Kidney glomerular epithelial cell (primary cell): ENCODE measurements around the gene LTBR.

Experiments used
- DNase-seq: peaks from one replicate; lab custom pipeline; 2025; lab: John Stamatoyannopoulos, UW

Gene LTBR

GRCh38 chr12:6384499-6385436 lies 806 bp downstream of the LTBR start:
- DNase-seq: no peak

GRCh38 chr12:6386038-6386437 lies 2.1 kb downstream of the LTBR start:
- DNase-seq: no peak

GRCh38 chr12:6386491-6386890 lies 2.5 kb downstream of the LTBR start:
- DNase-seq: no peak

GRCh38 chr12:6387541-6387940 lies 3.6 kb downstream of the LTBR start:
- DNase-seq: no peak

GRCh38 chr12:6390084-6390799 lies 6.3 kb downstream of the LTBR start:
- DNase-seq: no peak

- DNase-seq: no peak
Observed at GRCh38 chr12:6391013-6391412, 7.1 kb downstream of the LTBR start.

GRCh38 chr12:6392504-6392903 lies 8.5 kb downstream of the LTBR start:
- DNase-seq: no peak

- no peak for DNase-seq
Observed at GRCh38 chr12:6393109-6393508, 9.1 kb downstream of the LTBR start.

- no peak for DNase-seq
Observed at GRCh38 chr12:6394398-6394797, 10.4 kb downstream of the LTBR start.

GRCh38 chr12:6396031-6396430 lies 12.1 kb downstream of the LTBR start:
- no peak for DNase-seq

GRCh38 chr12:6399884-6400644 lies 16.1 kb downstream of the LTBR start:
- no peak for DNase-seq

- no peak for DNase-seq
Observed at GRCh38 chr12:6404390-6404789, 20.4 kb downstream of the LTBR start.

GRCh38 chr12:6405963-6406362 lies 22.0 kb downstream of the LTBR start:
- no peak for DNase-seq

- DNase-seq: no peak
Observed at GRCh38 chr12:6407236-6407954, 23.4 kb downstream of the LTBR start.

GRCh38 chr12:6416596-6416995 lies 32.6 kb downstream of the LTBR start:
- DNase-seq: no peak

- no peak for DNase-seq
Observed at GRCh38 chr12:6418796-6419195, 34.8 kb downstream of the LTBR start.

GRCh38 chr12:6420364-6420763 lies 36.4 kb downstream of the LTBR start:
- no peak for DNase-seq

GRCh38 chr12:6423267-6424007 lies 39.5 kb downstream of the LTBR start:
- DNase-seq: peak; percentile 66

- no peak for DNase-seq
Observed at GRCh38 chr12:6424008-6424347, 40.0 kb downstream of the LTBR start.

GRCh38 chr12:6424866-6425265 lies 40.9 kb downstream of the LTBR start:
- DNase-seq: no peak
